Thyroid gland (tissue), 4 donors: Measurements from ENCODE around the gene HSD3B7. TPM values are rescaled to one million over a fixed set of nuclear protein-coding genes. Genes with fewer than 3 reads are reported as not detected.

ENCODE experiments used
- DNase-seq, 2 donors: peaks; one replicate each; pipeline ENCODE4 v3.0.0-alpha.2; 2019
- H3K27ac ChIP-seq, 3 donors: fragments of 200-600 bp; sonication (generic); 1 replicate in 2 of 3; 2 replicates in 1 of 3; pipeline ENCODE4 v1.5.1; 2016 to 2019; ENCODE audit warnings: mild to moderate bottlenecking in 1 of 3, moderate library complexity in 1 of 3
- H3K27me3 ChIP-seq: fragments of 200-600 bp; sonication (generic); one replicate; pipeline ENCODE4 v1.5.1; 2019
- H3K36me3 ChIP-seq, 2 donors: fragments of 200-600 bp; sonication (generic); one replicate each; pipeline ENCODE4 v1.5.1; 2016 to 2019
- H3K4me1 ChIP-seq, 2 donors: fragments of 200-600 bp; sonication (generic); one replicate each; pipeline ENCODE4 v1.5.1; 2017 to 2019
- H3K4me3 ChIP-seq, 3 donors: fragments of 200-600 bp; sonication (generic); replicated peaks in 1 of 3; 1 replicate in 2 of 3; 2 replicates in 1 of 3; pipeline ENCODE4 v1.5.1; 2016; ENCODE audit warnings: mild to moderate bottlenecking in 1 of 3
- H3K9me3 ChIP-seq: fragments of 200-600 bp; sonication (generic); one replicate; pipeline ENCODE4 v1.5.1; 2017
- POLR2A ChIP-seq, 2 donors: fragments of 450-650 bp; IDR thresholded peaks; one replicate each; pipeline ENCODE4 v1.6.1; 2017; ENCODE audit warnings: antibody characterized with exemption in 2 of 2, mild to moderate bottlenecking in 2 of 2, moderate library complexity in 1 of 2
- WGBS, 2 donors: methylation state at CpG; one replicate each; pipeline ENCODE4 v1.1.5; 2017; 5-methylcytosine and 5-hydroxymethylcytosine counted together
- intact Hi-C: fragments of 100-400 bp; cut with DNase I; formaldehyde crosslinking; loops from one replicate; pipeline ENCODE4 v1.15.1; 2023
- small RNA-seq: library from RNA; depleted of rRNA; stranded (forward); fragments of <200 nt; gene quantifications from one replicate; pipeline ENCODE3, GENCODE V24; 2016
- total RNA-seq, 4 donors: library from RNA; depleted of rRNA; stranded (reverse); fragments of >200 nt; gene quantifications; one replicate each; pipeline ENCODE4 v1.2.3, GENCODE V29; 2016
- TF ChIP-seq, protein P1 (sequence below), 6 experiments: fragments of 200-600 bp in 3 of 6; fragments of 450-650 bp in 3 of 6; sonication (generic) in 3 of 6; IDR thresholded peaks; one replicate each; pipeline ENCODE4 v1.5.1; 2016 to 2019; ENCODE audit warnings: antibody characterized with exemption in 6 of 6, mild to moderate bottlenecking in 2 of 6, inconsistent platforms in 1 of 6, moderate library complexity in 1 of 6

Gene HSD3B7
- total RNA-seq, 4 donors from 2014 or later: 4.0 to 13.8 (median 10.9) TPM

GRCh38 chr16:31036691-31037090 lies 51.7 kb downstream of the HSD3B7 start:
- TF ChIP-seq POLR2A (IDR thresholded peaks at IDR 0.05): no peak
- TF ChIP-seq, protein P1, sequence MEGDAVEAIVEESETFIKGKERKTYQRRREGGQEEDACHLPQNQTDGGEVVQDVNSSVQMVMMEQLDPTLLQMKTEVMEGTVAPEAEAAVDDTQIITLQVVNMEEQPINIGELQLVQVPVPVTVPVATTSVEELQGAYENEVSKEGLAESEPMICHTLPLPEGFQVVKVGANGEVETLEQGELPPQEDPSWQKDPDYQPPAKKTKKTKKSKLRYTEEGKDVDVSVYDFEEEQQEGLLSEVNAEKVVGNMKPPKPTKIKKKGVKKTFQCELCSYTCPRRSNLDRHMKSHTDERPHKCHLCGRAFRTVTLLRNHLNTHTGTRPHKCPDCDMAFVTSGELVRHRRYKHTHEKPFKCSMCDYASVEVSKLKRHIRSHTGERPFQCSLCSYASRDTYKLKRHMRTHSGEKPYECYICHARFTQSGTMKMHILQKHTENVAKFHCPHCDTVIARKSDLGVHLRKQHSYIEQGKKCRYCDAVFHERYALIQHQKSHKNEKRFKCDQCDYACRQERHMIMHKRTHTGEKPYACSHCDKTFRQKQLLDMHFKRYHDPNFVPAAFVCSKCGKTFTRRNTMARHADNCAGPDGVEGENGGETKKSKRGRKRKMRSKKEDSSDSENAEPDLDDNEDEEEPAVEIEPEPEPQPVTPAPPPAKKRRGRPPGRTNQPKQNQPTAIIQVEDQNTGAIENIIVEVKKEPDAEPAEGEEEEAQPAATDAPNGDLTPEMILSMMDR (IDR thresholded peaks at IDR 0.05): no peak
- WGBS, 2 donors: 64 to 82% methylated on average over 2 of the region's 2 CpGs
- Histone ChIP-seq H3K36me3 (peaks cover 28 to 31% of the 10 kb centered on the region in 2 donors), H3K27me3 (no peaks in the 10 kb centered on the region), H3K27ac (no peak overlapping the region), H3K9me3 (no peaks in the 10 kb centered on the region), H3K4me1 (peaks cover 11 to 12% of the 10 kb centered on the region in 2 donors), H3K4me3 (no peak overlapping the region)
- intact Hi-C loops: no loop called here
- no peak for DNase-seq

Small RNA genes lying within 50 kb of the gene (small RNA-seq; reads per million reads assigned to genes)
- gene AC135048.1: not detected

Other genes starting within 250 kb of the HSD3B7 start
- gene PHKG2, start 236.8 kb upstream of the HSD3B7 start, total RNA-seq: 10 to 100 TPM; 28.1 to 52.8 (median 42.3) TPM
- gene CFAP119, start 223.1 kb upstream of the HSD3B7 start, total RNA-seq: 10 to 100 TPM in 3 of 4 donors, 1 to 10 TPM in 1; 9.6 to 24.7 (median 15.5) TPM
- gene RNF40, start 222.9 kb upstream of the HSD3B7 start, total RNA-seq: 100 to 1,000 TPM; 105 to 147 (median 113) TPM
- gene ZNF629, start 198.0 kb upstream of the HSD3B7 start, total RNA-seq: 10 to 100 TPM; 14.5 to 26.7 (median 19.0) TPM
- gene BCL7C, start 91.1 kb upstream of the HSD3B7 start, total RNA-seq: 10 to 100 TPM; 43.6 to 67.6 (median 47.9) TPM
- gene CTF1, start 88.6 kb upstream of the HSD3B7 start, total RNA-seq: 1 to 10 TPM; 2.6 to 7.5 (median 5.6) TPM
- gene FBXL19, start 61.6 kb upstream of the HSD3B7 start, total RNA-seq: 10 to 100 TPM; 11.7 to 24.0 (median 14.4) TPM
- gene ORAI3, start 36.1 kb upstream of the HSD3B7 start, total RNA-seq: 10 to 100 TPM; 32.9 to 49.5 (median 40.2) TPM
- 10 to 100 TPM in 2 of 4 donors, 1 to 10 TPM in 2; 7.7 to 11.4 (median 9.2) TPM for gene SETD1A, start 27.5 kb upstream of the HSD3B7 start, total RNA-seq
- under 1 TPM in 2 of 4 donors, not detected in 2; 0.34 to 0.40 TPM for gene STX1B, start 25.4 kb downstream of the HSD3B7 start, total RNA-seq
- gene STX4, start 48.4 kb downstream of the HSD3B7 start, total RNA-seq: 10 to 100 TPM; 26.8 to 47.6 (median 39.9) TPM
- gene ZNF668, start 89.0 kb downstream of the HSD3B7 start, total RNA-seq: 10 to 100 TPM in 3 of 4 donors, 1 to 10 TPM in 1; 9.0 to 15.2 (median 11.9) TPM
- gene ZNF646, start 89.2 kb downstream of the HSD3B7 start, total RNA-seq: 10 to 100 TPM; 13.3 to 20.1 (median 17.7) TPM
- 1 to 10 TPM in 3 of 4 donors, under 1 TPM in 1; 0.93 to 1.9 (median 1.6) TPM for gene PRSS53, start 103.7 kb downstream of the HSD3B7 start, total RNA-seq
- 100 to 1,000 TPM in 2 of 4 donors, 10 to 100 TPM in 2; 58.7 to 145 (median 104) TPM for gene VKORC1, start 109.6 kb downstream of the HSD3B7 start, total RNA-seq
- 10 to 100 TPM; 30.1 to 52.0 (median 40.5) TPM for gene BCKDK, start 123.2 kb downstream of the HSD3B7 start, total RNA-seq
- 100 to 1,000 TPM in 3 of 4 donors, 10 to 100 TPM in 1; 90.0 to 121 (median 113) TPM for gene KAT8, start 132.5 kb downstream of the HSD3B7 start, total RNA-seq
- 10 to 100 TPM; 42.1 to 89.9 (median 72.8) TPM for gene PRSS8, start 150.5 kb downstream of the HSD3B7 start, total RNA-seq
- gene PRSS36, start 164.9 kb downstream of the HSD3B7 start, total RNA-seq: 1 to 10 TPM; 1.4 to 6.6 (median 3.0) TPM
- gene FUS, start 194.9 kb downstream of the HSD3B7 start, total RNA-seq: 10 to 100 TPM; 41.7 to 88.5 (median 70.5) TPM
- gene PYCARD, start 217.6 kb downstream of the HSD3B7 start, total RNA-seq: 10 to 100 TPM in 2 of 4 donors, 1 to 10 TPM in 2; 4.8 to 21.4 (median 12.4) TPM
- under 1 TPM in 2 of 4 donors, not detected in 2; under 0.01 to 0.11 TPM for gene TRIM72, start 228.9 kb downstream of the HSD3B7 start, total RNA-seq
- not detected for gene PYDC1, start 231.9 kb downstream of the HSD3B7 start, total RNA-seq